ENCODE measurements around the gene STEAP3.

DNA sequence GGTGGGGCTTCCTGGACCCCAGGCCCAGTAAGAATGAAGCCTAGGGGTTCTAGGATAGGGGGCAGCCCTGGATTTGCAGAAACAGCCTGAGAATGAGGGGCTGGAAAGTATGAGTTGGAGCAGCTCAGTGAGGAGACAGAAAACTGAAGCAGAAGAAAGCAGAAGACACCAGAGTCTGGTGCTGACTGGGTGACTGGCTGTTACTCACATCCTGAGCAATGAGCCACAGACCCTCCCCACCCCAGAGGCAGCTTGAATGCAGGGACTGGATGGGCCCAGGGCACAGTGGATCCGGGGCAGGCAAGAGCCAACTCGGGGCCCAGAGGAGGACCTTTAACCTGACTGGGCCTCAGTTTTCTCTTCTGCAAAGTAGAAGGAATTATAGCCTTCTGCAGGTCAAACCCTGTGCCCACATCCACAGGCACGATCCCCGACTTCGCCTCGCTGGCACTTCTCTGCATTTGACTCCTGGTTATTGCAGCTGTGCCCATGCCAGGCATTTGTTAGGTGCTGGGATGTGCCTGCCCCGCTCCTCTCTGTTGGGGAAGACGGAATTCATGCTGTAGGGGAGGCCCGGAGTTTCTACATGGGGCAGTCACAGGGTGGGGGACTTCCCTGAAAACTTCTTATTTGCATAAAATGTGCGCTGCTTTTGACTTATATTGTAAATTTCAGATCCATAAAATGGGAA, 8.5 kb downstream of the STEAP3 start:
- TF ChIP-seq TAF1 (IDR thresholded peaks at IDR 0.05; ENCODE audit: borderline replicate concordance, insufficient read depth, low read length) (no peak), POLR2AphosphoS5 (IDR thresholded peaks at IDR 0.05; ENCODE audit: low read depth, low read length) (no peak), REST (IDR thresholded peaks at IDR 0.05; ENCODE audit: insufficient read depth in 1 of 2, low read depth in 2 of 2, low read length in 2 of 2) (no peak)

Data from PFSK-1 (cell line).